ENCODE measurements around the gene MLLT1. TPM values are rescaled to one million over a fixed set of nuclear protein-coding genes. Genes with fewer than 3 reads are reported as not detected.

Gene MLLT1
- total and polyA plus RNA-seq, 2 donors (not counting 1 experiment from before 2014, with no cell fraction given), result 19.4 to 40.2 TPM

DNA sequence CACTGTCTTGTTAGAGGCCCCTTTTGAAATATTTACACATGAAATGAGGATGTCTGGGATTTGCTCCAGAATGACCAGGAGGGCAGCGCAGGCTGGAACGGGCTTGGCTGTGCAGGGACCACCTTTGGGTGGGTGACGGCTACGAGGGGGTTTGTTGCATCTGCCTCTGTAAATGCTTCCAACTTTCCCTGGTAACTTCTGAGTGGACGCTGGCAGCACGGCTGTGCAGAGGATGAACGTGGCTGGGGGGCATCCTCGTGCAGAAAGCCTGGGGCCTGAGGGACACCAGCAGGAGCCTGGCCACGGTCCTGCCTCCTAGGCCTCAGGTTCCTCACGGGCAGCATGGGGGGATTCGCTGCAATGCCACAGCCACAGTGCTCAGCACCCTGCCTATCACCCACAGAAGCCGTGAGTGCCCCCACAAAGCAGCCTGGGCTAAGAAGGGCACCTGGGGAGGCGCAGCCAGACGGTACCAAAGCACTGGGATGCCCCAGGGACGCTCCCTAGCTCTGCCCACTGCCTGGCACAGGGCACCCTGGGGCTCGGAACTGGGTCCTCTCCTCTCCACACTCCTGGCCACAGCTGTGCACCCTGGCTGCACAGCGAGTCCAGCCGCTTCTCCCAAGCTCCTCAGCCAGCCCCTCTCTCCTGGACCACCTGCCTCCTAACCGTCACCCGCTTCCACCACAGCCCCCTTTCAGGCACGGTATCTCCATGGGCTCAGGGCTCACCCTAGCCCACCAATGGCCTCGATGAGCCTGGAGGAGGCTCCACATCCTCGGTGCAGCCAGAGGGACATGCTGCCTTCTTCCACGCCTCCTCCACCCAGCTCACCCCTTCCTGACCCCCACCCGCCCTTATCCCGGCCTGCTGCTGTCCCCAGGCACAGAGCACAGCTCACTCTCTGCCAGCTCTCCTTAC is 44.5 kb downstream of the MLLT1 start:
- Histone ChIP-seq H3K4me3 (ENCODE audit: control extremely low read depth in 1 of 5, extremely low read depth in 1 of 5, insufficient read depth in 1 of 5, low read depth in 2 of 5, low read length in 4 of 5) (no peak overlapping the region), H3K27me3 (replicated peaks in 1 of 4; ENCODE audit: control extremely low read depth in 1 of 4, control insufficient read depth in 3 of 4, insufficient read depth in 4 of 4, low read length in 3 of 4) (no peaks in the 10 kb centered on the region), H3K4me1 (ENCODE audit: control insufficient read depth in 2 of 2, insufficient read depth in 2 of 2, low read length in 2 of 2) (peaks cover 4 to 12% of the 10 kb centered on the region in 2 donors), H3K36me3 (replicated peaks in 1 of 2; ENCODE audit: control extremely low read depth in 1 of 2, control insufficient read depth in 1 of 2, extremely low read depth in 1 of 2, insufficient read depth in 2 of 2, low read length in 1 of 2) (peaks cover 0 to 2% of the 10 kb centered on the region in 2 experiments), H3K9me3 (ENCODE audit: control extremely low read depth in 1 of 3, control insufficient read depth in 2 of 3, insufficient read depth in 1 of 3, low read length in 2 of 3) (no peaks in the 10 kb centered on the region), H3K4me2 (replicated peaks; ENCODE audit: low read depth, low read length, poor library complexity, severe bottlenecking) (no peak overlapping the region), H3K79me2 (ENCODE audit: control insufficient read depth, insufficient read depth, low read length) (peaks cover 94% of the 10 kb centered on the region), H4K20me1 (ENCODE audit: control insufficient read depth, insufficient read depth, low read length, poor library complexity, severe bottlenecking) (peaks cover 95% of the 10 kb centered on the region), H3K27ac (ENCODE audit: low read length in 2 of 2) (no peak overlapping the region), H2AFZ (ENCODE audit: insufficient read depth, low read depth, low read length, poor library complexity, severe bottlenecking) (no peak overlapping the region), H3K9ac (ENCODE audit: low read length) (no peak overlapping the region)
- CTCF ChIA-PET, result no interaction called here
- DNase-seq (no peak), ATAC-seq (ENCODE audit: low read depth) (no peak)
- no peak for TF ChIP-seq CTCF (IDR thresholded peaks at IDR 0.05)
- no peak for TF ChIP-seq EZH2 (IDR thresholded peaks at IDR 0.05; ENCODE audit: borderline replicate concordance, insufficient read depth, low read depth, low read length, poor library complexity, severe bottlenecking)
- POLR2A ChIA-PET, result no interaction called here
- no peak overlapping the region for H3K27ac Mint-ChIP-seq
- H3K4me1 Mint-ChIP-seq, result peaks cover 29% of the 10 kb centered on the region
- intact Hi-C loops (cut with micrococcal nuclease), result no loop called here
- no peaks in the 10 kb centered on the region for H3K27me3 Mint-ChIP-seq
- H3K9me3 Mint-ChIP-seq (ENCODE audit: insufficient read depth), result no peaks in the 10 kb centered on the region
- WGBS (ENCODE audit: insufficient coverage), result 96% methylated on average over 26 of the region's 26 CpGs
- no peak overlapping the region for H3K4me3 Mint-ChIP-seq

DNA sequence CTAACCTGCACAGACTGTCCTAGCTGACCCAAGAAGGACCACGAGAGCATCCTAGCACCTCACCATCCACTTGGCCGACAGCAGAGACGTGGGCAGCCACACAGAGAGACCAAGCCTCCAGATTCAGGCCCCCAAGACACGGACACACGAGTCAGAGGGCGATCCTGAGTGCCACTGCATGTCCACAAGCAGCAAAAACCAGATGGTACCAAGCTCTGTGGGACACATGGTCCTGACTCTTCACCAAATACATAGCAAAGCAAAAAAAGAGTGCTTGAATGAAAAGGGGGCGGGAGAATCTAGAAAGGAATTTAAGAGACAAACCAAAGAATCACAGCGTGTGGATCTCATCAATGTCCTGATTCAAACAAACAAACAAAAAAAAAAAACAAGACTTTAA is 45.2 kb downstream of the MLLT1 start:
- Mint-ChIP-seq H3K27me3 (no peaks in the 10 kb centered on the region), H3K4me3 (no peak overlapping the region), H3K27ac (no peak overlapping the region), H3K4me1 (peaks cover 30% of the 10 kb centered on the region), H3K9me3 (ENCODE audit: insufficient read depth) (no peaks in the 10 kb centered on the region)
- H3K36me3 ChIP-seq (replicated peaks in 1 of 2; ENCODE audit: control extremely low read depth in 1 of 2, control insufficient read depth in 1 of 2, extremely low read depth in 1 of 2, insufficient read depth in 2 of 2, low read length in 1 of 2), result peaks cover 0 to 7% of the 10 kb centered on the region in 2 experiments
- no peaks in the 10 kb centered on the region for H3K9me3 ChIP-seq (ENCODE audit: control extremely low read depth in 1 of 3, control insufficient read depth in 2 of 3, insufficient read depth in 1 of 3, low read length in 2 of 3)
- H3K4me1 ChIP-seq (ENCODE audit: control insufficient read depth in 2 of 2, insufficient read depth in 2 of 2, low read length in 2 of 2), result peaks cover 4 to 12% of the 10 kb centered on the region in 2 donors
- WGBS (ENCODE audit: insufficient coverage), result 93% methylated on average over 6 of the region's 8 CpGs
- no peak for ATAC-seq (ENCODE audit: low read depth)
- no peak overlapping the region for H3K27ac ChIP-seq (ENCODE audit: low read length in 2 of 2)
- peaks cover 94% of the 10 kb centered on the region for H3K79me2 ChIP-seq (ENCODE audit: control insufficient read depth, insufficient read depth, low read length)
- no peaks in the 10 kb centered on the region for H3K27me3 ChIP-seq (replicated peaks in 1 of 4; ENCODE audit: control extremely low read depth in 1 of 4, control insufficient read depth in 3 of 4, insufficient read depth in 4 of 4, low read length in 3 of 4)
- no peak for DNase-seq
- no peak overlapping the region for H3K4me3 ChIP-seq (ENCODE audit: control extremely low read depth in 1 of 5, extremely low read depth in 1 of 5, insufficient read depth in 1 of 5, low read depth in 2 of 5, low read length in 4 of 5)
- peak overlapping the region; percentile 25 for H3K4me2 ChIP-seq (replicated peaks; ENCODE audit: low read depth, low read length, poor library complexity, severe bottlenecking)
- TF ChIP-seq EZH2 (IDR thresholded peaks at IDR 0.05; ENCODE audit: borderline replicate concordance, insufficient read depth, low read depth, low read length, poor library complexity, severe bottlenecking) (no peak), CTCF (IDR thresholded peaks at IDR 0.05) (no peak)
- intact Hi-C loops (cut with micrococcal nuclease), result no loop called here
- ChIA-PET POLR2A (no interaction called here), CTCF (no interaction called here)
- peaks cover 95% of the 10 kb centered on the region for H4K20me1 ChIP-seq (ENCODE audit: control insufficient read depth, insufficient read depth, low read length, poor library complexity, severe bottlenecking)
- no peak overlapping the region for H3K9ac ChIP-seq (ENCODE audit: low read length)
- no peak overlapping the region for H2AFZ ChIP-seq (ENCODE audit: insufficient read depth, low read depth, low read length, poor library complexity, severe bottlenecking)

Measured in B cell (primary cell).